CD14-positive monocyte (primary cell): Measurements from ENCODE around the gene TRAT1. TPM values are rescaled to one million over a fixed set of nuclear protein-coding genes. Genes with fewer than 3 reads are reported as not detected.

Experiments used
- DNase-seq, 3 donors: peaks; one replicate each; pipeline ENCODE4 v3.0.0-alpha.2; 2011 to 2022
- H2AFZ ChIP-seq: 2 replicates; pipeline ENCODE4 v1.6.0; 2012; ENCODE audit warnings: mild to moderate bottlenecking, low read depth, low read length, inconsistent platforms; ENCODE audit not compliant: insufficient read depth, poor library complexity, severe bottlenecking
- H3K27ac ChIP-seq, 2 donors: 1 replicate in 1 of 2; 2 replicates in 1 of 2; pipeline ENCODE4 v1.5.1; 2012 to 2013; ENCODE audit warnings: low read length in 2 of 2, control low read depth in 1 of 2, inconsistent platforms in 1 of 2, low read depth in 1 of 2, mild to moderate bottlenecking in 1 of 2
- H3K27me3 ChIP-seq, 2 donors: one replicate each; pipeline versions ENCODE4 v1.6.0 to v1.6.1; 2011 to 2013; ENCODE audit warnings: low read length in 2 of 2; ENCODE audit not compliant: control insufficient read depth in 2 of 2, insufficient read depth in 2 of 2
- H3K36me3 ChIP-seq, 2 donors: replicated peaks in 1 of 2; 1 replicate in 1 of 2; 2 replicates in 1 of 2; pipeline versions ENCODE4 v1.5.1 to v1.6.1; 2012 to 2013; ENCODE audit warnings: low read length in 2 of 2, control low read depth in 1 of 2, inconsistent platforms in 1 of 2, mild to moderate bottlenecking in 1 of 2; ENCODE audit not compliant: insufficient read depth in 2 of 2, control insufficient read depth in 1 of 2
- H3K4me1 ChIP-seq, 2 donors: 1 replicate in 1 of 2; 2 replicates in 1 of 2; pipeline versions ENCODE4 v1.5.1 to v1.6.1; 2012 to 2013; ENCODE audit warnings: low read length in 2 of 2, control low read depth in 1 of 2, inconsistent platforms in 1 of 2, mild to moderate bottlenecking in 1 of 2, moderate library complexity in 1 of 2; ENCODE audit not compliant: insufficient read depth in 2 of 2, control insufficient read depth in 1 of 2
- H3K4me2 ChIP-seq: replicated peaks from 2 replicates; pipeline ENCODE3; 2012; ENCODE audit warnings: low read length, moderate library complexity, mild to moderate bottlenecking; ENCODE audit not compliant: poor library complexity, severe bottlenecking; ENCODE audit errors: extremely low read depth
- H3K4me3 ChIP-seq, 3 experiments: fragments of 200-600 bp in 1 of 3; sonication (generic) in 1 of 3; replicated peaks in 1 of 3; 1 replicate in 2 of 3; 2 replicates in 1 of 3; pipeline ENCODE4 v1.5.1; 2011 to 2013; ENCODE audit warnings: low read length in 3 of 3, mild to moderate bottlenecking in 3 of 3, control low read depth in 2 of 3, low read depth in 2 of 3, inconsistent platforms in 1 of 3, moderate library complexity in 1 of 3
- H3K79me2 ChIP-seq: 2 replicates; pipeline ENCODE4 v1.6.0; 2012; ENCODE audit warnings: mild to moderate bottlenecking, control low read depth, inconsistent platforms, low read length, moderate library complexity; ENCODE audit not compliant: insufficient read depth
- H3K9ac ChIP-seq: 2 replicates; pipeline ENCODE4 v1.6.0; 2017; ENCODE audit warnings: low read length, mild to moderate bottlenecking; ENCODE audit not compliant: insufficient read depth, poor library complexity, severe bottlenecking
- H3K9me3 ChIP-seq, 2 donors: replicated peaks in 1 of 2; 1 replicate in 1 of 2; 2 replicates in 1 of 2; pipeline versions ENCODE4 v1.5.1 to v1.6.1; 2012 to 2013; ENCODE audit warnings: low read length in 2 of 2, control low read depth in 1 of 2; ENCODE audit not compliant: control insufficient read depth in 1 of 2, insufficient read depth in 1 of 2
- H4K20me1 ChIP-seq: 2 replicates; pipeline ENCODE4 v1.6.0; 2012; ENCODE audit warnings: mild to moderate bottlenecking, low read length, control low read depth, moderate library complexity; ENCODE audit not compliant: insufficient read depth
- H3K27ac Mint-ChIP-seq, 7 donors: one replicate each; pipeline ENCODE4 v1.8.0; 2020; ENCODE audit warnings: mild to moderate bottlenecking in 7 of 7, mixed read lengths in 7 of 7, moderate library complexity in 6 of 7, inconsistent platforms in 2 of 7
- H3K27me3 Mint-ChIP-seq, 3 donors: one replicate each; pipeline ENCODE4 v1.8.0; 2021 to 2022; ENCODE audit warnings: low read depth in 3 of 3, mild to moderate bottlenecking in 3 of 3, mixed read lengths in 3 of 3, moderate library complexity in 3 of 3, inconsistent platforms in 1 of 3
- H3K36me3 Mint-ChIP-seq, 2 donors: one replicate each; pipeline ENCODE4 v1.8.0; 2020; ENCODE audit warnings: mixed read lengths in 2 of 2, inconsistent platforms in 1 of 2, mild to moderate bottlenecking in 1 of 2
- H3K4me1 Mint-ChIP-seq: one replicate; pipeline ENCODE4 v1.8.0; 2020; ENCODE audit warnings: mild to moderate bottlenecking, mixed read lengths
- H3K4me3 Mint-ChIP-seq, 2 donors: one replicate each; pipeline ENCODE4 v1.8.0; 2020; ENCODE audit warnings: mild to moderate bottlenecking in 2 of 2, mixed read lengths in 2 of 2, moderate library complexity in 1 of 2
- H3K9me3 Mint-ChIP-seq, 7 donors: one replicate each; pipeline ENCODE4 v1.8.0; 2020 to 2022; ENCODE audit warnings: mixed read lengths in 7 of 7, mild to moderate bottlenecking in 6 of 7, moderate library complexity in 6 of 7, inconsistent platforms in 2 of 7
- CTCF ChIP-seq: fragments of 200-600 bp; IDR thresholded peaks from one replicate; pipeline ENCODE4 v1.8.0; 2022; ENCODE audit warnings: antibody characterized with exemption, mild to moderate bottlenecking
- WGBS: methylation state at CpG from one replicate; pipeline ENCODE4 v1.1.5; 2013; ENCODE audit warnings: missing lambda C conversion rate; ENCODE audit not compliant: insufficient coverage; 5-methylcytosine and 5-hydroxymethylcytosine counted together
- intact Hi-C, 2 donors: fragments of 100-400 bp; cut with micrococcal nuclease; formaldehyde crosslinking; loops; one replicate each; pipeline versions ENCODE4 v1.15.0 to v1.15.1; 2023
- polyA plus RNA-seq, 3 donors: library from polyadenylated mRNA; depleted of rRNA in 1 of 3; unstranded in 2 of 3; stranded (reverse) in 1 of 3; fragments of 300-500 nt in 2 of 3; fragments of >200 nt in 1 of 3; fragmentation: Illumina TruSeq in 2 of 3; gene quantifications; 1 replicate in 2 of 3; 2 replicates in 1 of 3; pipeline ENCODE4 v1.2.3, GENCODE V29; 2012 to 2021

TRAT1 gene
- polyA plus RNA-seq, 3 donors, result 0.04 to 0.37 (median 0.33) TPM

GRCh38 chr3:108861401-108861800, 38.8 kb downstream of the TRAT1 start:
- Histone ChIP-seq H3K79me2 (no peaks in the 10 kb centered on the region), H2AFZ (no peak overlapping the region), H3K4me3 (no peak overlapping the region), H3K4me1 (no peaks in the 10 kb centered on the region), H3K9me3 (no peaks in the 10 kb centered on the region), H3K27me3 (no peaks in the 10 kb centered on the region), H3K36me3 (no peaks in the 10 kb centered on the region), H3K27ac (no peak overlapping the region), H3K4me2 (no peak overlapping the region), H3K9ac (no peak overlapping the region), H4K20me1 (no peaks in the 10 kb centered on the region)
- intact Hi-C loops, result no loop called here
- Mint-ChIP-seq H3K4me3 (no peak overlapping the region), H3K9me3 (peaks cover 0 to 8% (median 3%) of the 10 kb centered on the region in 7 donors), H3K4me1 (no peaks in the 10 kb centered on the region), H3K27me3 (no peaks in the 10 kb centered on the region), H3K27ac (no peak overlapping the region), H3K36me3 (no peaks in the 10 kb centered on the region)
- no peak for TF ChIP-seq CTCF
- DNase-seq, result no peak
- WGBS, result 67% methylated on average over 1 of the region's 1 CpG

DNA sequence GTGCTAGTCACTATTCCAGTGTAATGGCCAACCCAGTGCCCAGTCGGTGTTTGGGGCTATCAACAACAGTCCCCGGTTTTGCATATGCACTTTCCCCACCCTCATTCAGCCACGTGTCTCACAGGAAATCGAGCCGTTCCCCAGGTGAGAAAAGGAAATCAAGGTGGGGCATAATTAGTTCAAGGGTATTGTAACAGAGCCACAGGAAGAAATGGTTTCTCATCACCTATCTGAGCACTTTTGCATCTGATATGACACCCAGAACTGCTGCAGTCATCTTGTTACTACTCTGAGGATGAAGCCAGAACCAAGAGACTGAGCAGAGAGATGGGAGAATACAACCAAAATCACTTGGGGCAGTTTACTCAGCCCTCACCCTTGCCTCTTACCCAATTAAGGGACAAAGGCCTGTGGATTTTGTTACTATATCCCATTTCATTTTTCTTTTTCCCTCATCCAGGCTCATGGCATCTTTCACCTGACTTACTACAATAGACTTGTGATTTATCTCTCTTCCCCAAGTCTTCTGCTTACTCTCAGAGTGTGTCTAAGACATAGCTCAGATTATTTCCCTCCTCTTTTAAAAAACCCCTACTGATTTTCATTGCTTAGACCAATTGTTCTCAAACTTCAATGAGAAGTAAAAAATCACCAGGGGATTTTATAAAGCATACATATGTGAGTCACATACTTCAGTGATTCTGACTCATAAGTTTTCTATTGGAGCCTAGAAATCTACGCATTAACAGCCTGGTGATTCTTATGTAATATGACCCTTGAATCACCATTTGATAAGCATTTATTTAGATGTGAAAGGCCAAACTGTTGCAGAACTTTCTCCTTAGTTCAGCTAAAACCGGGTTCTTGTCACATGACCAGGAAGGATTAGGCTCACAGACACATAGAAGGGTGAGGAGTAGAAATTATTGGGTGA, 40.5 kb downstream of the TRAT1 start:
- Mint-ChIP-seq H3K36me3 (no peaks in the 10 kb centered on the region), H3K27ac (no peak overlapping the region)
- no peak for DNase-seq

More for the DNA sequence above, 40.5 kb downstream of the TRAT1 start:
- no peak overlapping the region for H3K9ac ChIP-seq
- no peak overlapping the region for H3K4me2 ChIP-seq
- no peaks in the 10 kb centered on the region for H3K36me3 ChIP-seq
- H3K4me1 ChIP-seq, result no peaks in the 10 kb centered on the region
- intact Hi-C loops, result no loop called here
- WGBS, result 50% methylated on average over 1 of the region's 7 CpGs
- H3K27ac ChIP-seq, result no peak overlapping the region
- Mint-ChIP-seq H3K4me3 (no peak overlapping the region), H3K27me3 (no peaks in the 10 kb centered on the region), H3K9me3 (peaks cover 0 to 8% (median 5%) of the 10 kb centered on the region in 7 donors), H3K4me1 (no peaks in the 10 kb centered on the region)
- no peak overlapping the region for H2AFZ ChIP-seq
- no peak for TF ChIP-seq CTCF
- H3K79me2 ChIP-seq, result no peaks in the 10 kb centered on the region
- no peaks in the 10 kb centered on the region for H4K20me1 ChIP-seq
- no peaks in the 10 kb centered on the region for H3K27me3 ChIP-seq
- H3K9me3 ChIP-seq, result no peaks in the 10 kb centered on the region
- H3K4me3 ChIP-seq, result no peak overlapping the region
